8988T (cell line): ENCODE data around the gene KLHL13.
"Not testable (repeated sequence)": the region's sequence is repeated elsewhere in the genome, so short reads cannot be mapped to it uniquely, and the experiment has no call there.

Experiments used
- DNase-seq: peaks from one replicate; pipeline ENCODE4 v3.0.0; 2011

KLHL13 gene

DNA sequence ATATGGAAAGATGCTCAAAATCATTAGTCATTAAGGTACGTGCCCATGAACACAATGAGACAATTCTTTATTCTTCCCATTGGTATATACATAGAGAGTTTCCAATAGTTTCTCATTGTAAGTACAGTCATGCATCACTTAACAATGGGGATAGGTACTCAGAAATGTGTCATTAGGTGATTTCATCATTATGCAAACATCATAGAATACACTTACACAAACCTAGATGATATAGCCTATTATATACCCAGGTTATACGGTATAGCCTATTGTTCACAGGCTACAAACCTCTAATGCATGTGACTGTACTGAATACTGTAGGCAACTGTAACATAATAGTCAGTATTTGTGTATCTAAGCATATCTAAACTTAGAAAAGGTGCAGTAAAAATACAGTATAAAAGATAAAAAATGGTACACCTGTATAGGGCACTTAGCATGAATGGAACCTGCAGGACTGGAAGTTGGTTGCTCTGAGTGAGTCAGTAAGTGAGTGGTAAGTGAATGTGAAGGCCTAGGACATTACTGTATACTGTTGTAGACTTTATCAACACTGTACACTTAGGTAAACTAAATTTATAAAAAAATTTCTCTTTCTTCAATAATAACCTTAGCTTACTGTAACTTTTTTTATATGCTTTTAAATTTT lies 49.6 kb downstream of the KLHL13 start:
- no peak for DNase-seq

DNA sequence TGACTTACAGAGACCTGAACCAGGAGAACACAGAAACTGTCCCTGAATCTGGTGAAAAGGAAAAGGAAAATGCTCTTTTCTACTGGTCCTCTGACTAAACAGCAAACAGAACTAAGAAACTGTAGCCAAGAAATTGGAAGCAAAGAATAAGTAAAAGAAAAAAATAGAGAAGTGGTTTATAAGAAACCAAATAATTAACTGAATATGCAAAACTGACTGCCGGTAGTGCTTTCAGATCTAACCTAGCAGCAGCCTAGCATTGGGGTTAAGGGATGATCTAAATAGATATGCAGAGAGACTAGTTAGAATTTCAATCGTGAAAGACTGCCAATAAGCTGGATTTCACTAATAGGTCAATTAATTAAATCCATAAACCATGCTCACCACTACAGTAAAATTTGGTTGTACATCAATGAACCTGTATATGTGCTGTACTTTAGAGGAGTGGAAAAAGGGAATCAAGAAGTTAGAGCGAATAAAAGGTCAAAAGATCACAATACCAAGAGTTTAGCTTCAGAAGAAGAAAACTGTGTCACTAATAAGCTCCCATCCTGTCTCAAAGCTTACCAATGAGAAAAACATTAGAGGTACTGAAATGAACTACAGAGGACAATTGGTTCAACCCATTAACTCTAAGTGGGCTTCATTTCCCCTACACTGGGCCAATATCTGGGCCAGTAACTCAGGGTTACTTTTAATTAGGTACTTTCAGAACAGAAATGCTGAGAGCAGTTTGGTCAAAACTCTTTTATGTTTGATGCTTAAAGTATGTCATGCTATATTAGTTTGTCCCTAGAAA lies 53.6 kb downstream of the KLHL13 start:
- DNase-seq: no peak

DNA sequence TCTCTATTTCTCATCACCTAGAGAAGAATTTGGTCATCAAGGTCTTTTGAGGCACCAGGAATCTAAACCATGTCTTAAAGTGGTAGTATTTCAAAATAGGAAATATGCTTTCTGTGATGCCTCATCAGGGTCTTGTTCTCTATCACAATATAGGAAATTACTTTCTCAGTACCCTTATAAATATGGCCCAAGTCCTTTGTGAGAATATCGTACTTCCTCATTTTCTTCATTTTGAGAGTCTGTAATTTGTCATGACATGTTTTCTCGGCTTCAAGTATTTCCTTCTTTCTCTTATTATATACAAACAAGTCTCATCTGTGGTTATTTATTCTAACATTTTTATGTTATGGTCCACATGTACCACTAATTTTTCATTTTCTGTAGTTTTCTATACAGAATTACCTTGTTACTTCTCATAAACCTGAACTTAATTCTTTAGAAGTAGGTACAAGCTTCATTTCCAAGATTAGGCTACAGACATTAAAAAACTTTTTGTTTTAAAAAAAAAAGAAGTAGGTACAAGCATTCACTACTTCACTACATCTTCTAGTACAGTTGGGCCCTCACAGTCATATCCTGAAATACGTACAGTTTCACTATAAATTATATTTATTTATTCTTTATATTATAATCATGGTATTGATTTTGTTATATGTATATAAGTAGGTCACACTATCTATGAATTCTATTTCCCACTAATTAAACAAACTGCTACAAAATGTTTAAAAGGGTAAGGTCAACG lies 54.4 kb downstream of the KLHL13 start:
- no peak for DNase-seq

DNA sequence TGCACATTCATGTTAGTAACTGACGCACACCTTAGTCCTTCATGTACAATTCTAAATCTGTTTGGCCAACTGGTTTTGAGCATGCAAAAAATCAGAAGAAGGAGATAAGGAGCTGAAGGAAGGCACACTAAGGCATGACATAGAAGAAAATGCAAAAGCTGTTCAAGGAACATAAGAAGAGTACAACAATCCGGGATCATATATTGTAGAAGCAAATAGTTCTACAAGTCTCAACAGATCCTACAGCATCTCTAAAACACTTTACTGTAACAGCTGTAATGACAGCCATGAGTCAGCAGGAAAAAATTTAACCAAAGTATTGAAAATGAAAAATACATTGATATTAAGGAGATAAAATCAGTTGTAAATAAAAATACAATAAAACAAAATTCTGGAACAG lies 57.7 kb downstream of the KLHL13 start:
- no peak for DNase-seq

DNA sequence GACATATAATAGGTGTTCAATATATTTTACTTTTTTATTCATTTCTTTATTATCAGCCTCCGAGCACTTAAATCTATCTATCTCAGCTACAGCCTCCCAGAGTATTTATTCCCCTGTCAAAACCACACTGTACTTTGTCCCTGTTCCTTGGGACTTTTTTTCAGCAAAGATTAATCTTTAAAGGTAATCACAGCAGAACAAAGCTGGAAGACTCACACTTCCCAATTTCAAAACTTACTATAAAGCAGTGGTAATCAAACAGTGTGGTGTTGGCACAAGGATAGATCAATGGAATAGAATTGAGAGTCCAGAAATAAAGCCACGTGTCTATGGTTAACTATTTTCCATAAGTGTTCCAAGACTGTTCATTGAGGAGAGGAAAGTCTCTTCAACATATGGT lies 59.7 kb downstream of the KLHL13 start:
- DNase-seq: no peak

DNA sequence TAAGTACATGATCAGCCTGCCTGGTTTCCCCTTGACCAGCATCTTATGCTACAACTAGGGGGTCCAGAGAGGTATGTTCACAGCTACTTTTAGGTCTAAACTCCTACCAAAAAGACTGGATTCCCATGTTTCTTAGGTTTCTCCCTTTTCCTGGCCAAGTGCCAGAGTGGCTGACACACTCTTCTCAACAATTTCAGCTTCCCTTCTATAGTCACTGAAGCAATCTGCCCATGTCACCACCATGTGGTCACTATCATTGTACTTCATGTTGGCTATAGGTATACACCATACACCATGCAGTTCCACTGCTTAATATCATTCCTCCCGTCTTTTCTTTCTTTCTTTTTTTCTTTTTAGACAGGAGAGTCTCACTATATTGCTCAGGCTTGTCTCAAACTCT lies 66.9 kb downstream of the KLHL13 start:
- no peak for DNase-seq

DNA sequence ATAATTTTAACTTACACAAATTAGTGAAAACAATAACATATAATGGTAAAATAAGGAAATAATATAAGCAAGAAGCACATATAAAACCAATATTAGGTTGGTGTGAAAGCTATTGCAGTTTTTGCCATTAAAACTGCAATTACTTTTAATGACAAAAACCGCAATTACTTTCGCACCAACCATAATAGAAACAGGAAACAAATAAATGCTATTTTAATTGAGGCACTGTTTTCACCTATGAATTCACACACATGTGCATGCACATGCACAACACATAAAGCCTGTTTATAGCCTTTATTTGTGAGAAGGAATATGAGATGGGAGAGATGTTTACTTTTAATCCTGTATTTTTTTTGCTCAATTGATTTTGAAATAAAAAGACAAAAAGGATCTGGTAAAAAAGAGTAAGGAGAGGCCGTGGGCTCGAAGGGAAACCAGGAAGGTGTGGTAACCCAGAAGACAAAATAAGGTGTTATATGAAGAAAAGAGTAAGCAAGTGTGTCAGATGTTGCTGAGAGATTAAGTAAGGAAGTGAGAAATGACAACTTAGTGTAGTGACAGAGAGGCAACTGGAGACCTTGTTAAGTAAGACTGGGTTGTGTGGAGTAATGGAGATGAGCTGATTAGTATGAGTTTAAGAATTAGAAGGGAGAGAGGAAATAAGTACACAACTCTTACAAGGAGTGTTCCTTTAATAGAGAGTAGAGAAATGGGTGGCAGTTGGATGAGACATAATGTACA lies 69.0 kb downstream of the KLHL13 start:
- DNase-seq: no peak

DNA sequence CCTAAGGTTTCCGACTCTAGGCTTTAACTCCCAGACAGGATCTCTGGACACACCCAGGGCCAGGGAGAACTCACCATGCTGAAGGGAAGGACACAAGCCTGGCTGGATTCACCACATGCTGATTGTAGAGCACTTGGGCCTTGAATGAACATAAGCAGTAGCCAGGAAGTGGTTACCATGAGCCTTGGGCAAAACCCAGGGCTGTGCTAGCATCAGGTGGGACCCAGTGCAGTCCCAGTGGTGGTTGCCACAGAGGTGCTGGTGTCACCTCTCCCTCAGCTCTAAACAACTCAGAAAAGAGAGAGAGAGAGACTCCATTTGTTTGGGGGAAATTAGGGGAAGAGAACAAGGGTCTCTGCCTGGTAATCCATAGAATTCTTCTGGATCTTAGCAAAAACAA lies 77.0 kb downstream of the KLHL13 start:
- no peak for DNase-seq

DNA sequence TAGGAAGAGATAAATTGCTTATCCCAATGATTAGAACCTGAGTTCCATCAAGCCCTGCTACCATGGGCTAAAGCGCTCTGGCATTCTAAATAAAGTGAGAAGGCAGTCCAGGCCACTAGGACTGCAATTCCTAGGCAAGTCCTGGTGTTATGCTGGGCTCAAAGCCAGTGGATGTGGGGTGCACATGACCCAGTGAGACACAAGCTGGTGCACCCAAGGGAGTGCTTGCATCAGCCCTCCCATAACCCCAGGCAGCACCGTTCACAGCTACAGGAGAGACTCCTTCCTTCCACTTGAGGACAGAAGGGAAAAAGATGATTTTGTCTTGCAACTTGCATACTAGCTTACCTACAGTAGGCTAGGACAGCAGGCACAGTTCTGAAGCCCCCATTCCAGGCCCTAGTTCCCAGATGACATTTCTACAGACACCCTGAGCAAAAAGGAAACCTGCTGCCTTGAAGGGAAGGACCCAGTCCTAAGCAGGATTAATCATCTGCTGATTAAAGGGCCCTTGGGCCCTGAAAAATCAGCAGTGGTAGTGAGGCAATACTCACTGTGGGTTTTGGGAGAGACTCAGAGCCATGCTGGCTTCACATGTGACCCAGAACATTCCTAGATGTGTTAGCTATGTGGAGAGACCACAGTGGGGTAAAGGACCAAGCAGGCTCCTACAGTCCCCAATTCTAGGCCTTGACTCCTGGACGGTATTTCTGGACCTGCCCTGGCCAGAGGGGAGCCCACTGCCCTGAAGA lies 77.8 kb downstream of the KLHL13 start:
- no peak for DNase-seq

DNA sequence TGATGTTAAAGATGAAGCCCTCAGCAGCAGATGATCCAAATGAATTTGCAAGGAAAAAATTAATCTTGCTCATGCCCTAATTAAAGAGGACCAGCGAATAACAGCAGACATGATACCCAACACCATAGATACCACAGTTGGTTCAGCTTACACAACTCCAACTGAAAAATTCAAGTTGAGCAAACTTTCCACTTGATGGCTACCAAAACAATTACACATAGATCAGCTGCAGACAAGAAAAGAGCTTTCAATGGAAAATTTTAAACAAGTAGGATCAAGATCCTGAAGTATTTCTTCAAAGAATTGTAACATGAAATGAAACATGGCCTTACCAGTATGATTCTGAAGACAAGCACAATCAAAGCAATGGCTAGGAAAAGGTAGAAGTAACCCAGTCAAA lies 90.0 kb downstream of the KLHL13 start:
- no peak for DNase-seq

DNA sequence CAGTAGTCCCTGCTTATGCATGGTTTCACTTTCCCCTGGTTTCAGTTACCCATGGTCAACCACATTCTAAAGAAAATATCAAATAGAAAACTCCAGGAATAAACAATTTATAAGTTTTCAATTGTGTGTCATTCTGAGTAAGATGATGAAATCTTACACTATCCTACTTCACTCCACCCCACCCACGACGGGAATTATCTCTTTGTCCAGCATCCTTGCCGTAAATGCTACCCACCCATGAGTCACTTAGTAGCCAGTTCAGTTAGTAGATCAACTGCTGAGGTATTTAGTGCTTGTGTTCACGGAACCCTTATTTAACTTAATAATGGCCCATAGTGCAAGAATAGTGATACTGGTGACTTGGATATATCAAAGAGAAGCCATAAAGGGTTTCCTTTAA lies 91.4 kb downstream of the KLHL13 start:
- DNase-seq: no peak

DNA sequence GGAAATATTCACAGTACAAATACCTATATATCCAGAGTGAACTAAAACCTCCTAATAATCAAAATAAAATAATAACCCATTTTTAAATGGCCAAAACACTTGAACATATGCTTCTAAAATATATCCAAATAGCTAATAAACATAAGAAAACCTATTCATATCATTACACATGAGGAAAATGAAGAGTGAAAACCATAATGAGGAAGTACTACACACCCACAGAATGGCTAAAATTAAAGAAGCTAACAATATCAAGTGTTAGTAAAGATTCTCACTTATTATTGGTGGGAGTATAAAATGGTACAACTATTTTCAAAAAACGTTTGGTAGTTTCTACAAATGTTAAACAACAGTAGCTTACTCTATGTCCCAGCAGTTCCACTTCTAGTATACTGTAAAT lies 92.1 kb downstream of the KLHL13 start:
- no peak for DNase-seq

DNA sequence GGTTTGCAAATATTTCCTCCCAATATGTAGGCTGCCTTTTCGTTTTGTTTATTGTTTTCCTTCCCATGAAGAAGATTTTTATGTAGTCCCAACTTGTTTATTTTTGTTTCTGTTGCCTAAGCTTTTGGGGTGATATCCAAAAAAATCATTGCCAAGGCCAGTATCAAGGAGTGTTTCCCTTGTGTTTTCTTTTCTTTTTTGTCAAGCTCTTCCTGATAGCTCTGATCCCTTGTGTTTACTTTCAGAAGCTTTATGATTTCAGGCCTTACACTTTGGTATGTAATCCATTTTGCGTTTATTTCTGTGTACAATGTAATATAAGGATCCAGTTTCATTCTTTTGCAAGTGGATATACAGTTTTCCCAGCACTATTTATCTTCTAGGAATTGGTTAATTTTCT lies 93.9 kb downstream of the KLHL13 start:
- DNase-seq: no peak

DNA sequence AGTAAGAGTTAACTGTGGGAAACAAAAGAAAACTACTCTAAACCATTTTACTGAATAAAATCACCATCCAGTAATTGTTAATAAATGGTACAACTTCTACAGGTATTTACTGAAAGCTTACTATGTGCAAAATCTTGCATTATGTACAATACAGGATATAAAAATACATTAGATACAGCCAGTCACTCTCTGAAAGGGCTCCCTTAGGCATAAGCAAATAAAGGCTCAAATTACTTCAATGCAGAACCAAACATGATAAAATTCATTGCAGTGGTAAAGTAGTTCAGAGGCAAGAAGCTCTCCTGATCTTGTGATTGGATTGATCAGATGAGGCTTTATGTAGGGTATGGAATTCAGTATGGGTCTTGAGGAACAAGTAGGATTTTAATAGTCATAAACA lies 100.2 kb downstream of the KLHL13 start:
- no peak for DNase-seq

DNA sequence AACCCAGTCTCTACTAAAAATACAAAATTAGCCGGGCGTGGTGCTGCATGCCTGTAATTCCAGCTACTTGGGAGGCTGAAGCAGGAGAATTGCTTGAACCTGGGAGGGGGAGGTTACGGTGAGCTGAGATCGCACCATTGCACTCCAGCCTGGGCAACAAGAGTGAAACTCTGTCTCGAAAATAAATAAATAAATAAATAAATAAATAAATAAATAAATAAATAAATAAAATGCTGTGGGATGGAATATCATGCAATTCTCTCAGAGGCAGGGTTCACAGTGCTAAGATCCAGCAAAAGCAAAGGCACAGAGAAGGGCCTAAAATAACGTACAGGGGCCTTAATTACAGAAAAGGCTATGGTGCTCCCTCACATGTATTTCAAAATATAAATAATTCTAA lies 114.2 kb downstream of the KLHL13 start:
- not testable (repeated sequence) for DNase-seq

DNA sequence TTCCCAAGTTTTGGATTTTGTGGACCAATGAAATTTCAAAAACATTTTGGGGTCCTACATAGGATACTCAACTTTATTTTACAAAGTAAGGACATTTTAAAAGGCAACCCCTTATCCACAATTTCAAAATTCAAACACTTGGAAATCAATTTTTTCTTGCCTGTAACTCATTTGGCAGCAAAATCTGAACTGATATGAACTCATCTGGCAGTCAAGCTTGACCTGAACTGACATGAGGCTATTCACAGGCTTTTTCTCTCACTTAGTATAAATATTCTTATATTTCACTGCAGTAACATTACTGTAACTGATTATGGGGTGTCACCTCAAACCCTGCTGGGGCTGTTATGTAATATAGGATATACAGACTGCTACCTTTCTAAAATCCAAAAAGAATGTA lies 116.1 kb downstream of the KLHL13 start:
- no peak for DNase-seq

DNA sequence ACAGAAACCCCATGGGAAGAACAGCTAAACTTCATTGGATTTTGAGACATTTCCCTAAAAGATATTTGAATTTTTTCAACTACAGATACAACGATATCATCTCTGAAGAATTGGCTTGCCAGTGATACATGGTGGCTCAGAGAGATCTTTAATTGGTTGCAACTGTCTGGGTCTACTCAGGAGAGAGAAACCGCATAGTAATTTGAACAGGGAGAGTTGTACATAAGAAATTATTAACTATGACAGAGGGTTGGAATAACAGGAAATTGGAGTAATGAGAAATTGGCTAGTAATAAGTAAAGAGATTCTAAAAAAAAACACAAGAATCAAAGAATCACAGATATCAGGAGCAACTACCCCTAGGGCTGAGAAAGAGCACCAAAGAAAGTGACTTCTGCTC lies 118.4 kb downstream of the KLHL13 start:
- no peak for DNase-seq

DNA sequence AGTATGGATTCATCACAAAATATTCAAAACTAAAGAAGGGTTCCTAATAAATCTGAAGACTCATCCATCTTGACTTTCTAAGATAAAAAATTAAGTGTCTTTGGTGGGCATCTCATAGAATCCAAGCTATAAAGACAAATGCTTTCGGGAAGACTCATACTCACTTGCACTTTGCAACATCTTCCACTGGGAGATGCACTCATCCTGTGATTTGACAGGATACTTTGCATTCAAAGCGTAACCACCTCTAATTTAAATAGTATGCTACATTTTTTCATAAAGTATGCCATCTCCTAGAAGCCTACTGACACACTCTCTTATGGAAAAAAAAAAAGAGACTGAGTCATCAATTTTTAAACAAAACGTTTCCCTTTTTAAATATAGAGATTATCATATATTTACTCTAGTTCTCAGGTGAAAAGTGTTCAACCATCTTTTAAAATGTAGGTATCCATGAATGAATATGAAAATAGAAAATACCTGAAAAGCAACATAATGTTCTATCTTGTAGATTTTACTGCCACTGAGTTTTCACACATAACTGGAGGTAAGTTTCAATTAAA lies 119.6 kb downstream of the KLHL13 start:
- DNase-seq: no peak

DNA sequence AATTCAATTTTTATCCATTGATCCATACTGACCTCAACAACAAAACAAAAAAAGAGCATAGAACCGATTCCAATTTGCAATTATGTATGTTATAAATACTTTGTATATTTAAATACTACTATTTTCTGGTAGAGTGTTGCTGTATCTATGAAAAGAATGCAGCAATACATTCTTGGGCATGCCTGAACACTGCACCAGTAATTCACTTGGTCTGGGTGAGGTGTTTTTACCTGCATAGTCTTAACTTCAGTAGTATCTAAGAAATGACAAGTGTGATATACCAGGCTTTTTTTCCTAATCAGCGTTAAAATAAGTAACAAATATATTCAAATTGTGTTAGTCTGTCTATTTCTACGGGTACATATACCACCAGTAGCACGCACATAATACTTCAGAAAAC lies 120.2 kb downstream of the KLHL13 start:
- no peak for DNase-seq

DNA sequence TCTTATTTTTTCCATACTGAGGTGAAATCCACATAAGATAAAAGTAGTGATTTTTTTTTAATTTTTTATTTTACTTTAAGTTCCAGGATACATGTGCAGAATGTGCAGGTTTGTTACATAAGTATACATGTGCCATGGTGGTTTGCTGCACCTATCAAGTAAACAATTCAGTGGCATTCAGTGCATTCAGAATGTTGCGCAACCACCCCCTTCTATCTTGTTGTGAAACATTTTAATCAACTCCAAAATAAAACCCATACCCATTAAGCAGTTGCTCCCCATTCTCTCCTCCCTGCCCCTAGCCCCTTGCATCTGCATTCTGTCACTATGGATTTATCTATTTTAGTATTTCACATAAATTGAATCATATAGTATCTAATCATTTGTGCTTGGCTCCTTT lies 121.2 kb downstream of the KLHL13 start:
- DNase-seq: no peak

DNA sequence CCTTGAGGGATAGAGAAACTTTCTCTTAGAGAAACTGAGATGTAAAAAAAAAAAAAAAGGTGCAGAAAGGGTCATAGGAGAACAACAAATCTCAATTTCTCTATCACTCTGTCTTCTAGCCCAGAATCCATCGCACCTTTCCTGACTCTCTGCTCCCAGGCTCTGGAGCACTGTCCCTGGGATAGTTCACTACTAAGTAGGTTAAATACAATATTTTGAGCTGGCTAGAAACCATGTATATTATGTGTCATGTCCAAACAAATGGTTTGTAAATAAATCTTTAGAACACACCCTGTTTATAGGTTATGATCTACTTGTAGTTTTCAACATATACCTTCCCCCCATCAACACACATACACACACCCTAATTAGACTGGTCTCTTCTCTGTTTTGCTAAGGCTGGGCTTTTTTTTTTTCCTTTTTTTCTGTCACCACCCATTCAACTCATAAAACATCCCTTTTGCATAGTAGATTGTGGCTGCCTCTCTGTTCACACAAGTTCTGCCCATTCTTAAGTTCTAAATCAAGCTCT lies 124.4 kb downstream of the KLHL13 start:
- DNase-seq: no peak

DNA sequence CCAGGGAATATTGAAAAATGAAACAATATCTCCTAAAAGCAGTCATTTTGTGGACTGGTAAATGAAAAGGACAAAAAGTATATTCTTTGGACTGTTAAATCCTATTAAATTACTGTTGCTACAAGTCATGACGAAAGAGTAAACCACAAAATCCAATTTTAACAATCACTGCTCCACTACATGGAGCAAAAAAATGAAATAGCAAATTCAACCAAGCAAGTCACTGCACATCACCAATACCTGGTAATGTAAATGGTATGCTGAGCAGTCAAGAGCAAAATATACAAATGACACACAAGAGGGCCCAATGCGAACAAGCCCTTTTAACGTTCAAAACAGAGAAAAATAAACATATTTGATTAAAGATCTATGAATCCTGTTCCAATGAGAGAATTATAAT lies 126.2 kb downstream of the KLHL13 start:
- no peak for DNase-seq
